HG03108 (cell line): ENCODE measurements around the gene TMEM270.

ENCODE experiments used
- ATAC-seq: cut with Tn5 transposase; IDR thresholded peaks from one replicate; pipeline ENCODE4 v1.9.1; 2021; ENCODE audit warnings: moderate library complexity; ENCODE audit not compliant: unreplicated experiment

TMEM270 gene

GRCh38 chr7:73904219-73905137 is 43.5 kb downstream of the TMEM270 start:
- no peak for ATAC-seq

- ATAC-seq: no peak
These were observed 44.4 kb downstream of the TMEM270 start for GRCh38 chr7:73905360-73905759.

GRCh38 chr7:73906874-73907273 is 45.9 kb downstream of the TMEM270 start:
- no peak for ATAC-seq

- no peak for ATAC-seq
These were observed 46.7 kb downstream of the TMEM270 start for GRCh38 chr7:73907554-73908122.

- ATAC-seq: no peak
These were observed 47.2 kb downstream of the TMEM270 start for GRCh38 chr7:73908123-73908611.

- ATAC-seq: no peak
These were observed 48.3 kb downstream of the TMEM270 start for GRCh38 chr7:73909051-73909941.

- ATAC-seq: no peak
These were observed 49.0 kb downstream of the TMEM270 start for GRCh38 chr7:73909996-73910395.

- no peak for ATAC-seq
These were observed 51.3 kb downstream of the TMEM270 start for GRCh38 chr7:73912223-73912622.
